K562 (cell line): ENCODE measurements around the gene PNMA8C. TPM values are rescaled to one million over a fixed set of nuclear protein-coding genes. Genes with fewer than 3 reads are reported as not detected.

Experiments
- ATAC-seq: fragments of 200-7000 bp; cut with Tn5 transposase; 3 replicates; pipeline ENCODE4 v1.9.1; 2020; ENCODE audit warnings: moderate library complexity
- BruUV-seq: library from RNA; stranded (reverse); fragments of 400-500 nt; replicated peaks from 2 replicates; lab custom pipeline; 2021; lab: Mats Ljungman, UMichigan
- CTCF ChIA-PET: fragments of 300-600 bp; formaldehyde crosslinking; extraction: SDS; loops from one replicate; lab custom pipeline; 2021; ENCODE audit warnings: low intra/inter-chr PET ratio; lab: Yijun Ruan, JAX
- POLR2A ChIA-PET: fragments of 300-600, 350-650 bp; sonication (Branson Sonifier 250); formaldehyde crosslinking; extraction: SDS; loops from one replicate; lab custom pipeline; 2021; ENCODE audit warnings: antibody characterized with exemption, inconsistent platforms; lab: Yijun Ruan, JAX
- DNase-seq, 4 experiments: peaks; one replicate each; pipeline versions ENCODE4 v3.0.0 to v3.0.0-alpha.2; 2011 to 2018; ENCODE audit warnings: low spot score in 3 of 4, mixed read lengths in 3 of 4; ENCODE audit errors: extremely low read depth in 1 of 4
- FAIRE-seq: peaks from 2 replicates; lab custom pipeline; 2011; peaks lifted over from hg19 to GRCh38; lab: Jason Lieb, UNC
- H2AFZ ChIP-seq: 2 replicates; pipeline ENCODE4 v1.6.0; 2011; ENCODE audit warnings: low read depth, low read length, control low read depth, inconsistent platforms
- H3K27ac ChIP-seq: fragments of 200-600 bp; 3 replicates; pipeline ENCODE4 v1.8.0; 2011; ENCODE audit warnings: low read depth, mild to moderate bottlenecking, control low read depth, inconsistent platforms, low read length, moderate library complexity, mixed read lengths; ENCODE audit errors: extremely low read depth
- H3K27me3 ChIP-seq, 2 experiments: fragments of 300-600 bp in 1 of 2; 2 replicates in 1 of 2; 3 replicates in 1 of 2; pipeline versions ENCODE4 v1.6.0 to v1.8.0; 2011; ENCODE audit warnings: inconsistent platforms in 2 of 2, low read length in 2 of 2, mild to moderate bottlenecking in 1 of 2, mixed read lengths in 1 of 2, moderate library complexity in 1 of 2; ENCODE audit not compliant: control insufficient read depth in 2 of 2, insufficient read depth in 2 of 2
- H3K36me3 ChIP-seq: fragments of 300-600 bp; 3 replicates; pipeline ENCODE4 v1.8.0; 2011; ENCODE audit warnings: mild to moderate bottlenecking, low read length, inconsistent platforms; ENCODE audit not compliant: control insufficient read depth, insufficient read depth
- H3K4me1 ChIP-seq, 2 experiments: fragments of 200-600 bp in 1 of 2; replicated peaks in 1 of 2; 2 replicates in 1 of 2; 3 replicates in 1 of 2; pipeline versions ENCODE4 v1.5.1 to v1.8.0; 2011; ENCODE audit warnings: inconsistent platforms in 2 of 2, low read length in 2 of 2, mild to moderate bottlenecking in 1 of 2, mixed read lengths in 1 of 2, moderate library complexity in 1 of 2; ENCODE audit not compliant: control insufficient read depth in 2 of 2, insufficient read depth in 2 of 2
- H3K4me2 ChIP-seq: 2 replicates; pipeline ENCODE4 v1.6.1; 2011; ENCODE audit warnings: low read length, control low read depth, inconsistent platforms, mixed read lengths; ENCODE audit not compliant: insufficient read depth
- H3K4me3 ChIP-seq: fragments of 200-600 bp; sonication (generic), shearing (Covaris generic); 2 replicates; pipeline ENCODE4 v1.5.1; 2016; ENCODE audit warnings: control low read depth, inconsistent platforms
- H3K79me2 ChIP-seq: fragments of 200-600 bp; 3 replicates; pipeline ENCODE4 v1.8.0; 2011; ENCODE audit warnings: low read length, inconsistent platforms; ENCODE audit not compliant: control insufficient read depth, insufficient read depth
- H3K9ac ChIP-seq, 2 experiments: 2 replicates each; pipeline versions ENCODE4 v1.6.0 to v1.6.1; 2011; ENCODE audit warnings: low read depth in 2 of 2, low read length in 2 of 2, control low read depth in 1 of 2, inconsistent platforms in 1 of 2, mild to moderate bottlenecking in 1 of 2, mixed read lengths in 1 of 2; ENCODE audit not compliant: insufficient read depth in 1 of 2
- H3K9me1 ChIP-seq: one replicate; pipeline ENCODE4 v1.6.0; 2011; ENCODE audit warnings: inconsistent platforms, mild to moderate bottlenecking, low read length, moderate library complexity; ENCODE audit not compliant: control insufficient read depth, insufficient read depth
- H3K9me3 ChIP-seq: replicated peaks from 2 replicates; pipeline ENCODE4 v1.5.1; 2011; ENCODE audit warnings: low read depth, low read length, inconsistent platforms; ENCODE audit not compliant: control insufficient read depth, insufficient read depth
- H4K20me1 ChIP-seq: replicated peaks from 2 replicates; pipeline ENCODE4 v1.6.1; 2011; ENCODE audit warnings: low read length, inconsistent platforms, mixed read lengths; ENCODE audit not compliant: control insufficient read depth, insufficient read depth
- BACH1 ChIP-seq: fragments of 200-800 bp; sonication (Bioruptor generic); IDR thresholded peaks from 2 replicates; pipeline ENCODE4 v1.6.1; 2016; ENCODE audit warnings: missing genetic modification characterization, missing compliant biosample characterization
- CEBPB ChIP-seq: fragments of 450-650 bp; IDR thresholded peaks from 2 replicates; pipeline ENCODE4 v1.6.1; 2016; ENCODE audit warnings: missing genetic modification characterization, missing compliant biosample characterization
- CEBPG ChIP-seq, 3 experiments: fragments of 200-800 bp in 1 of 3; sonication (Bioruptor generic) in 1 of 3; sonication (generic) in 1 of 3; formaldehyde crosslinking in 1 of 3; IDR thresholded peaks in 2 of 3; conservative IDR thresholded peaks in 1 of 3; 2 replicates each; pipeline versions ENCODE4 v1.6.1 to v1.8.0; 2016 to 2022; ENCODE audit warnings: missing compliant biosample characterization in 2 of 3, missing genetic modification characterization in 2 of 3, mild to moderate bottlenecking in 1 of 3, missing genetic modification reagents in 1 of 3
- ETS1 ChIP-seq: conservative IDR thresholded peaks from 2 replicates; pipeline ENCODE4 v1.6.1; 2011; ENCODE audit warnings: low read depth, mild to moderate bottlenecking, low read length; ENCODE audit not compliant: control insufficient read depth
- HNRNPH1 ChIP-seq: fragments of 200-400 bp; formaldehyde crosslinking; optimal IDR thresholded peaks from 2 replicates; pipeline ENCODE3; 2017; ENCODE audit warnings: low read depth, mild to moderate bottlenecking, low read length, moderate library complexity
- RBM25 ChIP-seq: fragments of 200-400 bp; formaldehyde crosslinking; IDR thresholded peaks from 2 replicates; pipeline ENCODE4 v1.6.1; 2018; ENCODE audit warnings: low read length, low read depth, moderate library complexity; ENCODE audit not compliant: severe bottlenecking
- SRSF1 ChIP-seq: fragments of 200-400 bp; formaldehyde crosslinking; IDR thresholded peaks from 2 replicates; pipeline ENCODE4 v1.6.1; 2017; ENCODE audit warnings: mild to moderate bottlenecking, low read depth, low read length, moderate library complexity
- TCF3 ChIP-seq: sonication (generic); formaldehyde crosslinking; IDR thresholded peaks from 2 replicates; pipeline ENCODE4 v1.4.0; 2020; ENCODE audit warnings: mild to moderate bottlenecking, missing genetic modification reagents
- THRA ChIP-seq: fragments of 450-650 bp; IDR thresholded peaks from 2 replicates; pipeline ENCODE4 v1.6.1; 2017; ENCODE audit warnings: mild to moderate bottlenecking, moderate library complexity
- ZBTB2 ChIP-seq: fragments of 450-650 bp; IDR thresholded peaks from 2 replicates; pipeline ENCODE4 v1.6.1; 2016; ENCODE audit warnings: antibody characterized with exemption
- ZBTB33 ChIP-seq: sonication (generic); formaldehyde crosslinking; IDR thresholded peaks from 2 replicates; pipeline ENCODE4 v1.8.1; 2023; ENCODE audit warnings: mild to moderate bottlenecking, missing genetic modification reagents
- ZNF121 ChIP-seq: sonication (generic); formaldehyde crosslinking; conservative IDR thresholded peaks from 2 replicates; pipeline ENCODE4 v1.8.0; 2022; ENCODE audit warnings: missing genetic modification reagents
- ZNF282 ChIP-seq: sonication (generic); formaldehyde crosslinking; IDR thresholded peaks from 2 replicates; pipeline ENCODE4 v1.8.1; 2023; ENCODE audit warnings: missing genetic modification reagents
- ZSCAN29 ChIP-seq: fragments of 450-650 bp; IDR thresholded peaks from 2 replicates; pipeline ENCODE4 v1.6.1; 2017
- WGBS: fragments of 100-300 bp; shearing (Covaris generic); methylation state at CpG from one replicate; pipeline ENCODE4 v1.1.6; 2016; ENCODE audit warnings: low coverage, mixed read lengths; ENCODE audit not compliant: insufficient coverage; ENCODE audit errors: missing lambda C conversion rate; 5-methylcytosine and 5-hydroxymethylcytosine counted together
- in situ Hi-C: fragments of 300-500 bp; cut with MboI; formaldehyde crosslinking; loops from 4 replicates; pipeline ENCODE4 v1.15.0; 2018; ENCODE audit warnings: inconsistent platforms, mixed read lengths
- intact Hi-C: fragments of 100-400 bp; cut with micrococcal nuclease; formaldehyde crosslinking; loops from 2 replicates; pipeline ENCODE4 v1.14.2; 2022
- polyA plus RNA-seq, 8 experiments: library from polyadenylated mRNA; depleted of rRNA in 4 of 8; stranded (reverse) in 5 of 8; unstranded in 3 of 8; fragments of >200 nt; fragmentation: Nextera tagmentation in 2 of 8; fragmentation: Illumina TruSeq in 1 of 8; extraction: Ambion mirVana in 2 of 8; extraction: Trizol in 1 of 8; gene quantifications; 2 replicates each; pipeline versions ENCODE4 v1.2.1 to v1.2.3, GENCODE V29; 2011 to 2014; ENCODE audit warnings: inconsistent platforms in 1 of 8, missing spikeins in 1 of 8
- total RNA-seq, 7 experiments: library from RNA; depleted of rRNA in 6 of 7; stranded (reverse); fragments of >200 nt in 6 of 7; fragmentation: Illumina TruSeq in 2 of 7; extraction: Trizol in 2 of 7; gene quantifications; 2 replicates each; pipeline versions ENCODE4 v1.2.1 to v1.2.3, GENCODE V29; 2011 to 2021; ENCODE audit warnings: low replicate concordance in 1 of 7

PNMA8C gene
- total and polyA plus RNA-seq, 9 of the 15 experiments (the other 6 are each of a cell fraction or from before 2014, with no cell fraction given), result 0.04 to 0.05 (median 0.05) TPM; not detected in 6

- Histone ChIP-seq H3K9me3 (peaks cover 5% of the 10 kb centered on the region), H3K27ac (no peak overlapping the region), H3K9ac (peak overlapping the region in 1 of 2 experiments; percentile 55; a peak in 2 of 4 replicates), H3K4me1 (peaks cover 33 to 58% of the 10 kb centered on the region in 2 experiments), H3K9me1 (peaks cover 4% of the 10 kb centered on the region), H3K27me3 (no peaks in the 10 kb centered on the region), H3K79me2 (peaks cover 40% of the 10 kb centered on the region), H3K36me3 (peaks cover 18% of the 10 kb centered on the region), H4K20me1 (peaks cover 18% of the 10 kb centered on the region; the same call in 1 of the 2 replicates), H3K4me3 (no peak overlapping the region), H3K4me2 (peak overlapping the region; percentile 91; the same call in 1 of the 2 replicates), H2AFZ (no peak overlapping the region)
- ChIA-PET POLR2A (interaction anchor here (0.6 to 1.2 kb wide), 5 partner anchors 15 to 523 kb away, joined by 3 to 4 read pairs (median 3); no protein-coding TSS in a partner anchor), CTCF (interaction anchor here (0.7 kb wide), 1 partner anchor 71 kb away, joined by 3 read pairs; no protein-coding TSS in a partner anchor)
- DNase-seq (no peak), ATAC-seq (no peak), FAIRE-seq (no peak)
- in situ Hi-C loops (no loop called here), intact Hi-C loops (no loop called here)
- BruUV-seq, result no TSS peak
- WGBS, result 87% methylated on average over 13 of the region's 13 CpGs
- TF ChIP-seq THRA (no peak), ZNF121 (CRISPR knock-in tag) (peak; percentile 87), ETS1 (no peak), CEBPG (CRISPR knock-in tag; IDR thresholded peaks at IDR 0.05) (peak; percentile 29; the same call in 1 of the 2 replicates), CEBPG (tag; conservative IDR thresholded peaks at IDR 0.05 in 1 of 2, IDR thresholded peaks at IDR 0.05 in 1 of 2) (no peak), ZBTB33 (CRISPR knock-in tag) (peak; percentile 34; the same call in 1 of the 2 replicates), TCF3 (CRISPR knock-in tag) (0 out of 2 replicates have a peak, but pooled peaks have one; percentile 11), HNRNPH1 (no peak), CEBPB (tag) (peak; percentile 73), RBM25 (peak; percentile 27), SRSF1 (no peak), BACH1 (tag) (no peak), ZBTB2 (no peak), ZNF282 (CRISPR knock-in tag) (no peak), ZSCAN29 (no peak)
Measured at GRCh38 chr19:46410205-46411087, 18.3 kb downstream of the PNMA8C start.
